HepG2 (cell line): ENCODE measurements around the gene ARHGAP4. TPM values are rescaled to one million over a fixed set of nuclear protein-coding genes. Genes with fewer than 3 reads are reported as not detected.
A peak's percentile ranks its signal among the peaks of the same experiment; 100 is the strongest.

Source experiments
- ATAC-seq: fragments of 200-7000 bp; cut with Tn5 transposase; 3 replicates; pipeline ENCODE4 v1.9.1; 2020; ENCODE audit warnings: mild to moderate bottlenecking, moderate library complexity
- BruUV-seq: library from RNA; stranded (reverse); fragments of 400-500 nt; replicated peaks from 2 replicates; lab custom pipeline; 2021; lab: Mats Ljungman, UMichigan
- CTCF ChIA-PET: fragments of 300-600 bp; formaldehyde crosslinking; extraction: SDS; loops from one replicate; lab custom pipeline; 2021; ENCODE audit warnings: low total read pairs, inconsistent platforms, low intra/inter-chr PET ratio; lab: Yijun Ruan, JAX
- POLR2A ChIA-PET: fragments of 350-600 bp; sonication (Branson Sonifier 250); formaldehyde crosslinking; loops from one replicate; lab custom pipeline; 2020; ENCODE audit warnings: antibody characterized with exemption, inconsistent platforms; lab: Yijun Ruan, JAX
- DNase-seq: peaks from one replicate; pipeline ENCODE4 v3.0.0-alpha.2; 2015; ENCODE audit warnings: low spot score
- FAIRE-seq: peaks from 3 replicates; lab custom pipeline; 2011; peaks lifted over from hg19 to GRCh38; lab: Jason Lieb, UNC
- H2AFZ ChIP-seq: one replicate; pipeline ENCODE4 v1.6.1; 2011; ENCODE audit warnings: low read length, inconsistent platforms
- H3K27ac ChIP-seq: fragments of 300-600 bp; 3 replicates; pipeline ENCODE4 v1.8.0; 2011; ENCODE audit warnings: mixed run types, mild to moderate bottlenecking, mixed read lengths, low read length, inconsistent platforms; ENCODE audit not compliant: insufficient read depth; ENCODE audit errors: extremely low read length
- H3K27me3 ChIP-seq, 2 experiments: fragments of 200-600 bp in 1 of 2; 2 replicates in 1 of 2; 3 replicates in 1 of 2; pipeline versions ENCODE4 v1.6.0 to v1.8.0; 2011; ENCODE audit warnings: low read length in 2 of 2, mild to moderate bottlenecking in 2 of 2, moderate library complexity in 2 of 2, inconsistent platforms in 1 of 2; ENCODE audit not compliant: insufficient read depth in 2 of 2, control insufficient read depth in 1 of 2
- H3K36me3 ChIP-seq, 2 experiments: fragments of 200-600 bp in 1 of 2; replicated peaks in 1 of 2; 2 replicates in 1 of 2; 3 replicates in 1 of 2; pipeline versions ENCODE4 v1.5.1 to v1.8.0; 2011; ENCODE audit warnings: low read length in 2 of 2, inconsistent platforms in 1 of 2; ENCODE audit not compliant: insufficient read depth in 2 of 2, control insufficient read depth in 1 of 2
- H3K4me1 ChIP-seq: 2 replicates; pipeline ENCODE4 v1.5.1; 2012; ENCODE audit warnings: low read length, inconsistent platforms; ENCODE audit not compliant: insufficient read depth
- H3K4me2 ChIP-seq: 2 replicates; pipeline ENCODE4 v1.6.0; 2011; ENCODE audit warnings: low read depth, low read length, inconsistent platforms
- H3K4me3 ChIP-seq, 3 experiments: fragments of 200-600 bp in 1 of 3; sonication (generic), shearing (Covaris generic) in 1 of 3; replicated peaks in 1 of 3; 2 replicates each; pipeline ENCODE4 v1.5.1; 2011 to 2016; ENCODE audit warnings: low read length in 3 of 3, inconsistent platforms in 2 of 3, low read depth in 2 of 3, mild to moderate bottlenecking in 2 of 3, control low read depth in 1 of 3, mixed read lengths in 1 of 3; ENCODE audit not compliant: insufficient read depth in 1 of 3
- H3K79me2 ChIP-seq: one replicate; pipeline ENCODE4 v1.6.1; 2011; ENCODE audit warnings: low read length, inconsistent platforms; ENCODE audit not compliant: insufficient read depth
- H3K9ac ChIP-seq: 2 replicates; pipeline ENCODE4 v1.6.0; 2011; ENCODE audit warnings: mild to moderate bottlenecking, low read depth, low read length, inconsistent platforms; ENCODE audit not compliant: insufficient read depth
- H3K9me3 ChIP-seq: 2 replicates; pipeline ENCODE4 v1.5.1; 2012; ENCODE audit warnings: mild to moderate bottlenecking, low read length
- H4K20me1 ChIP-seq: 2 replicates; pipeline ENCODE4 v1.6.0; 2011; ENCODE audit warnings: inconsistent platforms, mild to moderate bottlenecking, low read length, moderate library complexity; ENCODE audit not compliant: insufficient read depth
- BRD4 ChIP-seq: sonication (generic); formaldehyde crosslinking; IDR thresholded peaks from 2 replicates; pipeline ENCODE4 v1.4.0; 2020; ENCODE audit warnings: missing genetic modification reagents
- HCFC1 ChIP-seq: fragments of 150-350 bp; IDR thresholded peaks from 2 replicates; pipeline ENCODE4 v1.6.1; 2014; ENCODE audit warnings: low read depth, low read length
- HNRNPL ChIP-seq: fragments of 200-400 bp; formaldehyde crosslinking; IDR thresholded peaks from 2 replicates; pipeline ENCODE4 v1.6.1; 2017; ENCODE audit warnings: mild to moderate bottlenecking, low read depth, low read length
- LRRFIP1 ChIP-seq: sonication (generic); formaldehyde crosslinking; conservative IDR thresholded peaks from 2 replicates; pipeline ENCODE4 v1.4.0; 2020; ENCODE audit warnings: missing genetic modification reagents
- NR2F2 ChIP-seq: IDR thresholded peaks from 2 replicates; pipeline ENCODE4 v1.6.1; 2012; ENCODE audit warnings: low read depth, inconsistent platforms, borderline replicate concordance
- SNAI1 ChIP-seq: sonication (generic); formaldehyde crosslinking; IDR thresholded peaks from 2 replicates; pipeline ENCODE4 v1.5.0; 2020; ENCODE audit warnings: mild to moderate bottlenecking, missing genetic modification reagents, borderline replicate concordance
- ZBTB40 ChIP-seq, 2 experiments: fragments of 450-650 bp in 1 of 2; sonication (generic) in 1 of 2; formaldehyde crosslinking in 1 of 2; IDR thresholded peaks; 2 replicates each; pipeline versions ENCODE4 v1.6.1 to v1.8.0; 2016 to 2022; ENCODE audit warnings: antibody characterized with exemption in 1 of 2, mild to moderate bottlenecking in 1 of 2, missing genetic modification reagents in 1 of 2
- ZEB1 ChIP-seq: IDR thresholded peaks from 2 replicates; pipeline ENCODE4 v1.6.1; 2012; ENCODE audit warnings: mild to moderate bottlenecking, low read depth, inconsistent platforms; ENCODE audit not compliant: insufficient replicate concordance
- ZFP82 ChIP-seq: sonication (generic); formaldehyde crosslinking; IDR thresholded peaks from 2 replicates; pipeline ENCODE4 v1.5.1; 2020; ENCODE audit warnings: mild to moderate bottlenecking, missing genetic modification reagents, borderline replicate concordance
- ZNF451 ChIP-seq: sonication (generic); formaldehyde crosslinking; IDR thresholded peaks from 2 replicates; pipeline ENCODE4 v1.5.0; 2020; ENCODE audit warnings: mild to moderate bottlenecking, missing genetic modification reagents
- ZNF460 ChIP-seq: sonication (generic); formaldehyde crosslinking; IDR thresholded peaks from 2 replicates; pipeline ENCODE4 v1.5.1; 2020; ENCODE audit warnings: missing genetic modification reagents, mild to moderate bottlenecking, borderline replicate concordance
- WGBS: methylation state at CpG from one replicate; pipeline ENCODE4 v1.1.6; 2017; ENCODE audit warnings: low lambda C conversion rate; 5-methylcytosine and 5-hydroxymethylcytosine counted together
- in situ Hi-C: cut with HindIII; loops from 2 replicates; pipeline ENCODE4 v1.10.0; 2017; ENCODE audit warnings: low pct_unique_long_range_greater_than_20kb; ENCODE audit not compliant: extremely low pct_ligation_motif_present
- intact Hi-C: fragments of 100-400 bp; cut with micrococcal nuclease; formaldehyde crosslinking; loops from one replicate; pipeline ENCODE4 v1.10.0; 2022; ENCODE audit not compliant: unreplicated experiment
- polyA plus RNA-seq, 8 experiments: library from polyadenylated mRNA; depleted of rRNA in 3 of 8; stranded (reverse) in 7 of 8; unstranded in 1 of 8; fragments of >200 nt; fragmentation: Illumina TruSeq in 4 of 8; extraction: Trizol in 4 of 8; gene quantifications; 2 replicates each; pipeline versions ENCODE4 v1.2.1 to v1.2.3, GENCODE V29; 2011 to 2016; ENCODE audit warnings: low read depth in 4 of 8, missing spikeins in 1 of 8, mixed read lengths in 1 of 8; ENCODE audit not compliant: insufficient read depth in 1 of 8
- total RNA-seq, 5 experiments: library from RNA; depleted of rRNA; stranded (reverse); fragments of >200 nt; fragmentation: Illumina TruSeq; extraction: Trizol; gene quantifications; 2 replicates each; pipeline ENCODE4 v1.2.3, GENCODE V29; 2016; ENCODE audit warnings: low read depth in 1 of 5

The ARHGAP4 gene
- total and polyA plus RNA-seq, 2 of the 13 experiments (the other 11 are each of a cell fraction or from before 2014, with no cell fraction given) = 0.57 to 0.64 TPM

- DNase-seq (peak; percentile 72), FAIRE-seq (peak; percentile 97), ATAC-seq (peak; percentile 14)
- ChIA-PET POLR2A (interaction anchor here (0.7 to 4.2 kb wide), 11 partner anchors 9 to 300 kb away, joined by 3 to 82 read pairs (median 4); partner anchors contain the start of genes HCFC1, IDH3G, L1CAM and NAA10), CTCF (no interaction called here)
- Histone ChIP-seq H3K9me3 (no peaks in the 10 kb centered on the region), H3K27me3 (no peaks in the 10 kb centered on the region), H3K4me1 (peaks cover 62% of the 10 kb centered on the region), H3K4me3 (peak overlapping the region; percentile 71 to 79 (median 76); a peak in 5 of 6 replicates), H4K20me1 (no peaks in the 10 kb centered on the region), H3K36me3 (peaks cover 1 to 8% of the 10 kb centered on the region in 2 experiments; a peak in 1 of 5 replicates), H3K4me2 (peak overlapping the region; percentile 76), H3K9ac (peak overlapping the region; percentile 89), H3K27ac (peak overlapping the region; percentile 89), H3K79me2 (no peaks in the 10 kb centered on the region), H2AFZ (no peak overlapping the region)
- BruUV-seq = no TSS peak
- intact Hi-C loops (no loop called here), in situ Hi-C loops (no loop called here)
- WGBS = 13% methylated on average over 3 of the region's 31 CpGs
- TF ChIP-seq SNAI1 (CRISPR knock-in tag) (no peak), ZEB1 (no peak), NR2F2 (no peak; the same call in 1 of the 2 replicates), HNRNPL (no peak; the same call in 1 of the 2 replicates), ZFP82 (CRISPR knock-in tag) (no peak), ZNF460 (no peak), ZNF451 (CRISPR knock-in tag) (0 out of 2 replicates have a peak, but pooled peaks have one; percentile 24), LRRFIP1 (no peak), HCFC1 (no peak), ZBTB40 (IDR thresholded peaks at IDR 0.05) (no peak), ZBTB40 (CRISPR knock-in tag; IDR thresholded peaks at IDR 0.05) (peak; percentile 79), BRD4 (CRISPR knock-in tag) (no peak; the same call in 1 of the 2 replicates)
These were observed 1.0 kb upstream of the ARHGAP4 start for GRCh38 chrX:153926858-153927671.
